ENCODE data around the gene COA5. TPM values are rescaled to one million over a fixed set of nuclear protein-coding genes. Genes with fewer than 3 reads are reported as not detected.

The COA5 gene
- total RNA-seq, 1 experiment from 2014 or later = 23.7 TPM

DNA sequence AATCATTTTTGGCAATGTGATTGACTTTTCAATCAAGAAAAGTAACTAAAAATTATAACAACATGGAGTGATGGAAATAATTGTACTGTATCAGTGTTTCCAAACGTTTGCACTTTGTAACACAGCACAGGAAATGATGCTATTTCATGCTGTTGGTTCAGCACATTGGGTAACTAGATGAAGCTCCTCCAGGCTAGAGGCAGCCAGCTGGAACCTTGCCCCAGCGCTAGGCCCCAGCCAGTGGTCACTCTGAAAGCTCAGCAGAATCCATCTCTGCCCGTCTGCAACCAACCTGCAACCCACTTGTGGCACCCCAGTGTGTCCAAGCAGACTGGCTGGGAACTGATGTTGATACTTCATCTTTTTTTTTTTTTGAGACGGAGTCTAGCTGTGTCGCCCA, 15.3 kb upstream of the COA5 start:
- H3K27ac ChIP-seq (ENCODE audit: low read depth, low read length, poor library complexity, severe bottlenecking) = no peak overlapping the region
- BruUV-seq (replicated peaks) = no TSS peak
- POLR2A ChIA-PET (ENCODE audit: low non-redundant PET) = no interaction called here
- no peaks in the 10 kb centered on the region for H3K9me3 ChIP-seq (ENCODE audit: low read depth, low read length, poor library complexity, severe bottlenecking)
- no peaks in the 10 kb centered on the region for H3K4me1 ChIP-seq (ENCODE audit: insufficient read depth, low read length, poor library complexity, severe bottlenecking)
- TF ChIP-seq EZH2 (IDR thresholded peaks at IDR 0.05; ENCODE audit: borderline replicate concordance, low read depth, low read length, poor library complexity, severe bottlenecking) = no peak
- TF ChIP-seq, protein P1, sequence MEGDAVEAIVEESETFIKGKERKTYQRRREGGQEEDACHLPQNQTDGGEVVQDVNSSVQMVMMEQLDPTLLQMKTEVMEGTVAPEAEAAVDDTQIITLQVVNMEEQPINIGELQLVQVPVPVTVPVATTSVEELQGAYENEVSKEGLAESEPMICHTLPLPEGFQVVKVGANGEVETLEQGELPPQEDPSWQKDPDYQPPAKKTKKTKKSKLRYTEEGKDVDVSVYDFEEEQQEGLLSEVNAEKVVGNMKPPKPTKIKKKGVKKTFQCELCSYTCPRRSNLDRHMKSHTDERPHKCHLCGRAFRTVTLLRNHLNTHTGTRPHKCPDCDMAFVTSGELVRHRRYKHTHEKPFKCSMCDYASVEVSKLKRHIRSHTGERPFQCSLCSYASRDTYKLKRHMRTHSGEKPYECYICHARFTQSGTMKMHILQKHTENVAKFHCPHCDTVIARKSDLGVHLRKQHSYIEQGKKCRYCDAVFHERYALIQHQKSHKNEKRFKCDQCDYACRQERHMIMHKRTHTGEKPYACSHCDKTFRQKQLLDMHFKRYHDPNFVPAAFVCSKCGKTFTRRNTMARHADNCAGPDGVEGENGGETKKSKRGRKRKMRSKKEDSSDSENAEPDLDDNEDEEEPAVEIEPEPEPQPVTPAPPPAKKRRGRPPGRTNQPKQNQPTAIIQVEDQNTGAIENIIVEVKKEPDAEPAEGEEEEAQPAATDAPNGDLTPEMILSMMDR (conservative IDR thresholded peaks at IDR 0.05; ENCODE audit: low read depth, low read length) = no peak
- H3K4me3 ChIP-seq (ENCODE audit: low read depth, low read length, poor library complexity, severe bottlenecking) = no peak overlapping the region
- DNase-seq (ENCODE audit: low spot score) = no peak
- CTCF ChIA-PET = no interaction called here
- intact Hi-C loops (cut with micrococcal nuclease; ENCODE audit: unreplicated experiment) = no loop called here
- H3K36me3 ChIP-seq (ENCODE audit: insufficient read depth, low read length, poor library complexity, severe bottlenecking) = peaks cover 3% of the 10 kb centered on the region
- no peaks in the 10 kb centered on the region for H3K27me3 ChIP-seq (replicated peaks; ENCODE audit: insufficient read depth, low read depth, low read length, poor library complexity)

DNA sequence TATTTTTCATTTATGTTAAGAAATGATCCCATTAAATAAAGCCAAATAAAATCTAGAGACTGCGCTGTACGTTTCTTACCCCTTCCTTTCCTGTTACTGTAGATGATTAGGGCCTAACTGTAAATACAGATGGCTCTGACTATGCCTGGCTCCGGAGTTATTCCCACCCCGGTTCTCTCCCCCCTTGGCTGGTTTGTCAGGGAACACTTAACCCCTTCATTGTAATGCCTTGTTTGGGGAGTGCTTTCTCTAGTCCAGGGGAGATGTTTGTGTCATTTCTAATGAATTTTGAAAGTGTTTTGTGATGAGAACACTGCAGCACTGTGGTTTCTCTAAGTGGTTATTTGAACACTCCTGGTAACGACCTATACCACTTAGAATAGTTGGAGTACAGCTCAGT, 8.8 kb upstream of the COA5 start:
- Histone ChIP-seq H3K36me3 (ENCODE audit: insufficient read depth, low read length, poor library complexity, severe bottlenecking) (peaks cover 52% of the 10 kb centered on the region), H3K27me3 (replicated peaks; ENCODE audit: insufficient read depth, low read depth, low read length, poor library complexity) (no peaks in the 10 kb centered on the region), H3K9me3 (ENCODE audit: low read depth, low read length, poor library complexity, severe bottlenecking) (no peaks in the 10 kb centered on the region), H3K4me3 (ENCODE audit: low read depth, low read length, poor library complexity, severe bottlenecking) (no peak overlapping the region), H3K27ac (ENCODE audit: low read depth, low read length, poor library complexity, severe bottlenecking) (no peak overlapping the region), H3K4me1 (ENCODE audit: insufficient read depth, low read length, poor library complexity, severe bottlenecking) (no peaks in the 10 kb centered on the region)
- DNase-seq (ENCODE audit: low spot score) = no peak
- CTCF ChIA-PET = no interaction called here
- TF ChIP-seq, protein P1 (conservative IDR thresholded peaks at IDR 0.05; ENCODE audit: low read depth, low read length) = no peak
- intact Hi-C loops (cut with micrococcal nuclease; ENCODE audit: unreplicated experiment) = no loop called here
- no TSS peak for BruUV-seq (replicated peaks)
- POLR2A ChIA-PET (ENCODE audit: low non-redundant PET) = no interaction called here

DNA sequence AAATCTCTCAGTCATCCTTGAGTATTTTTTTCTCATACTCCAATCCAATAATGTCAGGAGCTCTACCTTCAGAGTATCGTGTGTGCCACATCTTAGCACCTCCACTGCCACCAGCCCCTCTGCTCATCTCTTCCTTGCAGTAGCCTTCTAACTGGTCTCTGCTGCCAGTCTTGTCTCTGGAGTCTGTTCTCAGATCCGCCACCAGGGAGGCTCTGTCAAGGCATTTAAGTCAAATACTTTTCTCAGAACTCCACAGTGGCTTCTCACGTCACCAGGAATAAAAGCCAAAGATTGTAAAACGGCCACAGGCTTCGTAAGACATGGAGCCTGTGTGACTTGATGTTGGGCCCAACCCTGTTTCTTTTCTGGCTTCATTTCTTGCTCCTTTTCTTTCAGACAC, 7.2 kb upstream of the COA5 start:
- TF ChIP-seq, protein P1 (conservative IDR thresholded peaks at IDR 0.05; ENCODE audit: low read depth, low read length) = no peak
- TF ChIP-seq EZH2 (IDR thresholded peaks at IDR 0.05; ENCODE audit: borderline replicate concordance, low read depth, low read length, poor library complexity, severe bottlenecking) = no peak
- Histone ChIP-seq H3K36me3 (ENCODE audit: insufficient read depth, low read length, poor library complexity, severe bottlenecking) (peaks cover 66% of the 10 kb centered on the region), H3K27me3 (replicated peaks; ENCODE audit: insufficient read depth, low read depth, low read length, poor library complexity) (no peaks in the 10 kb centered on the region), H3K9me3 (ENCODE audit: low read depth, low read length, poor library complexity, severe bottlenecking) (no peaks in the 10 kb centered on the region), H3K4me3 (ENCODE audit: low read depth, low read length, poor library complexity, severe bottlenecking) (no peak overlapping the region), H3K27ac (ENCODE audit: low read depth, low read length, poor library complexity, severe bottlenecking) (no peak overlapping the region), H3K4me1 (ENCODE audit: insufficient read depth, low read length, poor library complexity, severe bottlenecking) (peaks cover 2% of the 10 kb centered on the region)
- POLR2A ChIA-PET (ENCODE audit: low non-redundant PET) = no interaction called here
- CTCF ChIA-PET = no interaction called here
- intact Hi-C loops (cut with micrococcal nuclease; ENCODE audit: unreplicated experiment) = no loop called here
- no peak for DNase-seq (ENCODE audit: low spot score)
- BruUV-seq (replicated peaks) = no TSS peak

All from A673 (cell line).